GM18951 (cell line): ENCODE data around the gene ITGB1.

Experiments
- POLR2A ChIP-seq: IDR thresholded peaks from 4 replicates; pipeline ENCODE4 v1.6.1; 2011; ENCODE audit warnings: mild to moderate bottlenecking; ENCODE audit not compliant: insufficient read length, insufficient read depth; ENCODE audit errors: extremely low read depth
- in situ Hi-C: fragments of 300-500 bp; cut with MboI; formaldehyde crosslinking; loops from one replicate; pipeline ENCODE4 v1.12.0; 2022; ENCODE audit warnings: low sequenced_read_pairs, mixed read lengths, inconsistent platforms; ENCODE audit not compliant: unreplicated experiment

The ITGB1 gene

GRCh38 chr10:32955299-32955772 lies 2.7 kb downstream of the ITGB1 start:
- TF ChIP-seq POLR2A, result no peak
- in situ Hi-C loops, result no loop called here

DNA sequence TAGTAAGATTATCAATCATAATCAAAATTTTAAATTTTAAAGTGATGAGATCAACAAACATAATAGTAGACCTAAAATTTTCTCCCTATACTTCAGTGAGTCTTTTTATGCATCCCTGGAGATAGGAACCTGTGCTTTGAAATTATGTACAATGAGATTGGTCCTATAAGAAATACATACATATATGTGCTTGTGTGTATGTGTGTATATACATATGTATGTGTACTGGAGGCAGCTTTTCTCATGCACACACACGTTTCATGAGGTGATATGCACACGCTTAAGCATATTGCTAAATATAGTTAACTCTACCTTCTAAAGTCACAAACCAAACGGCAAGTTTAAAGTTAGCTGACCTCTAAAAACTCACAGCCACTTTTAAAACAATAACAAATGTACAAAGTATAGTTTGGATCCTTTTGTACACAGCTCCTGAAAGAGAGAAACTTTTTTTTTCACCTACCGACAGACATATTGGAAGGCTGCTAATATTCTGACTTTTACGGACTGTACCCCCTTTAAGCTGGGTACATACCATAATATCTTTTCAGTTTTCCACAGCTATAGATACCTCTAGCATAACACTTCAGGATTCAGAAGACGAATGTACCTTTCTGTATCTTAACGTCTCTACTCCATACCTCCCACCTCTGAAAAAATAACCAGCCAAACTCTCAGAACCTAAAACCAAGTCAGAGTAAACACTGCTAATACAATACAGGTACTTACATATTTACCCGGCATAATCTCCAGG lies 3.3 kb downstream of the ITGB1 start:
- in situ Hi-C loops, result no loop called here
- no peak for TF ChIP-seq POLR2A

- no peak for TF ChIP-seq POLR2A
- in situ Hi-C loops, result no loop called here
Observed at GRCh38 chr10:32954080-32954479, 4.0 kb downstream of the ITGB1 start.

- in situ Hi-C loops, result no loop called here
- TF ChIP-seq POLR2A, result no peak
Observed at GRCh38 chr10:32953277-32953927, 4.6 kb downstream of the ITGB1 start.

DNA sequence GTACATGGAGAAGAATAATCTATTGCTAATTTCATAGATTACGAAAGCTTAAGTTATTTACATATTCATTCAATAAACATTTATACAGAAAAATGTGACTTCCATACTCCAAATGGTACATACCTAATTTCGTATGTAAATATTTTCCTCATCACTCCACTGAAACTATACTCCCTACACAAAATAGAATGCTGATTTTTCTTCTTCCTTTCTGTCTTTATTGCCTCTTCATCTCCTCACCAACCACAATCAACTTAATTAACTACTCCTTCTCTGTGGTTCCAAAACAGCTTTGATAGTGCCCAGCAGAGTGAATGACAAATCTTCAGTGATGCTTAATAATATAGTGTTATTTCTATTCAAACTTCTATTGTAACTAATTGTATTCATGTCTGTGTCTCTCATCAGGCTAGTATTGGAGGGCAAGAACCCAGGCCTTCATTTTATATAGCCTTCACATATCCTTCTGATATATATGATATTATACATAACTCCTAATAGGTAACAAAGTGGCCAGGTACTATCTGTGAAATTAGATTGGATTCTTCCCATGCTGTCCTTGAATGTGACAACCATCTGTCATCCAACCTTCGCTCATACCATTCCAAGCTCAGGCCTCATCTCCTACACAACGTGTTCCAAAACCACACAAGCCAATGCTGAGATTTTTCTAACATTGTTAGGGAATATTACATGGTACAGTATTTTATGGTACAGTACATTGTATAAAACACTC lies 5.3 kb downstream of the ITGB1 start:
- TF ChIP-seq POLR2A, result no peak
- in situ Hi-C loops, result no loop called here

- no peak for TF ChIP-seq POLR2A
- in situ Hi-C loops, result no loop called here
Observed at GRCh38 chr10:32952094-32952493, 5.9 kb downstream of the ITGB1 start.

GRCh38 chr10:32951111-32951510 lies 6.9 kb downstream of the ITGB1 start:
- no peak for TF ChIP-seq POLR2A
- in situ Hi-C loops, result no loop called here

DNA sequence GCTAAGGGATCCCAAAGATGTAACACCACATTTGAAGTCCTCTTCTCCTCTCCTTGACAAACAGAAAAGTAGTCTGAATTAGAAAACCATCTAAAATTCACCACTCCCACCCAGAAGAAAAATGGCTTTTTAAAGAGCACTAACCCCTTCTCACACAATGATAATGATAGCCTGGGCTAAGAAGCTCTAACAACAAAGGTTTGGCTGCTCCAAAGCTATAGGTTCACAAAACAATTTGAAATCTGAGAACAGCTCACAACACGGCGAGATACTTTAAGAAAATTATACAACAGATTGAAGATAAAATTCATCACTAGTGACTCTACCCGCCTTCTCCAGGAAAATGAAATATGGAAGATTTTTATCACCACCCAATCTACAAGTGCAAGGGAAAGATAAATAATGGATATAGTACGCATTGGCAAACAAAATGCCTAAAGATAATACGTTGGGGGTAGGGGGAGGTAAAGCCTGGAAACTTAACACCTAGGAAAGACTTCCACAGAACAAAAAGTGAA lies 7.4 kb downstream of the ITGB1 start:
- in situ Hi-C loops, result no loop called here
- no peak for TF ChIP-seq POLR2A

DNA sequence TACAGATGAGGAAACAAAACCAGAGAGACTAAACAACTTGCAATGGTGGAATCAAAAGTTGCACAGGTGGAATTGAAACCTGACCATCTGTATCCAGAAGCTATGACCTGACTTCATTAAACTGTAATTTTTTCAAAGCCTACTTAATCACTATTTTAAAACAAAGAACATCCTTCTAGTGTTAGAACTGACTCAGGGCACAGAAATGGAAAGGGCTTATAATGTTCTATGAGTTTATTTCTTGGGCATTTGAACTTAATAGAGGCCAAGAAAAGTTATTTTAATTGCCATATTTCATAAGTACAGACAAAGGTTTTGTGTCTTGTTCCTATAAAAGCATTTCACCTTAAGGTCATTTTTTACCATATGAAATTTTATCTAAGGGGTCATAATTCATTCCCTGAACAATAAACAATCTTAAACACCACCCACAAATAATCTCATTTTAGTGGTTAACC lies 8.8 kb downstream of the ITGB1 start:
- no peak for TF ChIP-seq POLR2A
- in situ Hi-C loops, result no loop called here

DNA sequence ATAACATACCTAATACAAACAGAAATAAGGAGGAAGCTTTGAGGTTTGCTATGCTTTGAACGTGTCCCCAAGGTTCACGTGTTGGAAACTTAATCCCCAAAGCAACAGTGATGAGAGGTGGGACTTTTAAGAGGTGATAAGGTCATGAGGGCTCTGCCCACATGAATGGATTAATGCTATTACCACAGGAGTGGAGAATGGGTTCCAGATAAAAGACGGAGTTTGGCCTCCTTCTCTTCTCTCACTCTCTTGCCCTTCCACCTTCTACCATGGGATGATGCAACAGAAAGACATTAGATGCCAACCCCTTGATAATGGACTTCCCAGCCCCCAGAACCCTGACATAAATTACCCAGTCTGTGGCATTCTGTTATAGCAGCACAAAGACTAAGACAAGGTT lies 9.6 kb downstream of the ITGB1 start:
- in situ Hi-C loops, result no loop called here
- no peak for TF ChIP-seq POLR2A

- TF ChIP-seq POLR2A, result no peak
- in situ Hi-C loops, result no loop called here
Observed at GRCh38 chr10:32947586-32947985, 10.4 kb downstream of the ITGB1 start.

GRCh38 chr10:32946108-32946507 lies 11.9 kb downstream of the ITGB1 start:
- in situ Hi-C loops, result no loop called here
- TF ChIP-seq POLR2A, result no peak
